HFFc6 (cell line): ENCODE measurements around the gene C2orf72. TPM values are rescaled to one million over a fixed set of nuclear protein-coding genes. Genes with fewer than 3 reads are reported as not detected.
"Not testable (repeated sequence)": the region's sequence is repeated elsewhere in the genome, so short reads cannot be mapped to it uniquely, and the experiment has no call there.

Experiments used
- DNase-seq: peaks from one replicate; pipeline ENCODE4 v3.0.0-alpha.2; 2018
- H3K27ac Mint-ChIP-seq: 2 replicates; pipeline ENCODE4 v1.8.0; 2020; ENCODE audit warnings: mild to moderate bottlenecking, mixed read lengths
- H3K27me3 Mint-ChIP-seq: 2 replicates; pipeline ENCODE4 v1.8.0; 2021; ENCODE audit warnings: mild to moderate bottlenecking, moderate library complexity, mixed read lengths; ENCODE audit not compliant: insufficient read depth
- H3K36me3 Mint-ChIP-seq: 2 replicates; pipeline ENCODE4 v1.8.0; 2021; ENCODE audit warnings: low read depth, mixed read lengths
- H3K4me1 Mint-ChIP-seq: 2 replicates; pipeline ENCODE4 v1.8.0; 2020; ENCODE audit warnings: low read depth, mixed read lengths
- H3K4me3 Mint-ChIP-seq: 2 replicates; pipeline ENCODE4 v1.8.0; 2020; ENCODE audit warnings: mild to moderate bottlenecking, moderate library complexity, mixed read lengths
- H3K9me3 Mint-ChIP-seq: 2 replicates; pipeline ENCODE4 v1.8.0; 2020; ENCODE audit warnings: mild to moderate bottlenecking, mixed read lengths
- CTCF ChIP-seq: fragments of 200-600 bp; sonication (generic); IDR thresholded peaks from 2 replicates; pipeline ENCODE4 v1.5.0; 2021; ENCODE audit warnings: antibody characterized with exemption, mild to moderate bottlenecking
- total RNA-seq, 6 experiments: library from RNA; stranded (reverse); fragmentation: NEBNext Ultra II Directional; extraction: Animal tissue kit (Norgen Biotek cat#: 25700); gene quantifications; 2 replicates in 1 of 6; 3 replicates in 5 of 6; pipeline ENCODE4 v1.2.3, GENCODE V29; 2021

The C2orf72 gene
- total RNA-seq, 6 experiments from 2014 or later: not detected

DNA sequence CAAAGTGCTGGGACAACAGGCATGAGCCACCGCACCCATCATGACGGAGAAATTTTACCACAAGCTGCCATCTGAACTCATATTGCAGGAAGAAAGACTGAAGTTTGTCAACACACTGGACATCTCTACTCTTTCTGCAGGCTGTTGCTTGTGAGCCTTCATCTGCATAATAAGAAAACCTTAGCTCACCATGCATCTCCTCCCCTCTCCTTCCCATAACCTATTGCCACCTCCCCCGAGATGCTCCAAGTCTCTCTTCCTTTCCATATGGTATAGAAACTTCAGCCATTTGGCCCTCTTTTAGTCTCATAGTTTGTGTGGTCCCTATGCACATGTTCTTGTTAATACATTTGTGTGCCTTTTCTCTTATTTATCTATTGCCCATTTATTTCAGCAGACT lies 19.1 kb upstream of the C2orf72 start:
- no peak overlapping the region for H3K27ac Mint-ChIP-seq
- H3K36me3 Mint-ChIP-seq: no peaks in the 10 kb centered on the region
- H3K9me3 Mint-ChIP-seq: no peaks in the 10 kb centered on the region
- H3K4me3 Mint-ChIP-seq: no peak overlapping the region
- no peak for DNase-seq
- peaks cover 18% of the 10 kb centered on the region for H3K27me3 Mint-ChIP-seq
- H3K4me1 Mint-ChIP-seq: no peaks in the 10 kb centered on the region
- no peak for TF ChIP-seq CTCF

- not testable (repeated sequence) for H3K4me3 Mint-ChIP-seq, H3K9me3 Mint-ChIP-seq, H3K4me1 Mint-ChIP-seq, H3K27ac Mint-ChIP-seq, DNase-seq, H3K36me3 Mint-ChIP-seq
- H3K27me3 Mint-ChIP-seq: peaks cover 32% of the 10 kb centered on the region
These were observed 12.3 kb upstream of the C2orf72 start for GRCh38 chr2:231025059-231025458.

- no peak for DNase-seq
- Mint-ChIP-seq H3K9me3 (no peaks in the 10 kb centered on the region), H3K27ac (no peak overlapping the region), H3K4me3 (no peak overlapping the region), H3K27me3 (peaks cover 35% of the 10 kb centered on the region), H3K4me1 (no peaks in the 10 kb centered on the region), H3K36me3 (no peaks in the 10 kb centered on the region)
- TF ChIP-seq CTCF: no peak
These were observed 8.4 kb upstream of the C2orf72 start for GRCh38 chr2:231028889-231029288.

GRCh38 chr2:231029563-231029962 lies 7.8 kb upstream of the C2orf72 start:
- TF ChIP-seq CTCF: no peak
- DNase-seq: no peak
- Mint-ChIP-seq H3K4me3 (no peak overlapping the region), H3K27ac (no peak overlapping the region), H3K36me3 (no peaks in the 10 kb centered on the region), H3K4me1 (no peaks in the 10 kb centered on the region), H3K27me3 (peaks cover 36% of the 10 kb centered on the region), H3K9me3 (no peaks in the 10 kb centered on the region)

- Mint-ChIP-seq H3K36me3 (no peaks in the 10 kb centered on the region), H3K9me3 (no peaks in the 10 kb centered on the region), H3K27ac (no peak overlapping the region), H3K4me1 (no peaks in the 10 kb centered on the region), H3K27me3 (peaks cover 33% of the 10 kb centered on the region), H3K4me3 (no peak overlapping the region)
- TF ChIP-seq CTCF: no peak
- DNase-seq: no peak
These were observed 6.6 kb upstream of the C2orf72 start for GRCh38 chr2:231030725-231031124.

DNA sequence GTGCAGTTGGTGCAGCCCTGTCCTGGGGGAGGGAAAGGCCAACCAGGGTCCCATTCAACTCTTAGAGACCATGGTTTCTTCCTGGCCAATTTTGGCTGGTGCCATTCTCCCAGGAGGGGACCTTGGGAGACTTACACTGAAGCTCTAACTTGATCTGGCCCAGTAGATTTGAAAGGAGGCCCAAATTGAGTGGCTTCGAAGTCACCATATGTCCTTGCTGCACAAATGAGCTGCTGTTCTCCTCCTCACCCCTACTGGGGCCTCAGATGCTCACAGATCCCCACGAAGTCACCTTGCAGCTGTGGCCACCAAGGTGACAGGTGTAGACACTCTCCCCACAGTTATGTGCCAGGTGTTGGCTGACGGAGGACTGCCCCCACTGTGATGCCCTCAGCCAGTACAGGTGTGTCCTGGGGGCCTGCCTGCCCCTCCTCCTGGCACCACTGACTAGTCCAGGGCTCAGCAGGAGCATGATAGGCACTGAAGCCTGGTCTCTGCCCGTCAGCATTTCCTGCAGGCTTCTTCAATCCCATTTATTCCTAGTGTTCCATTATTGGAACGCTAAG lies 4.7 kb upstream of the C2orf72 start:
- no peak for TF ChIP-seq CTCF
- Mint-ChIP-seq H3K36me3 (no peaks in the 10 kb centered on the region), H3K4me3 (no peak overlapping the region), H3K9me3 (no peaks in the 10 kb centered on the region), H3K27ac (no peak overlapping the region), H3K27me3 (peaks cover 27% of the 10 kb centered on the region), H3K4me1 (no peaks in the 10 kb centered on the region)
- no peak for DNase-seq
